Aorta (tissue), 5 donors: ENCODE measurements around the gene BRF1. TPM values are rescaled to one million over a fixed set of nuclear protein-coding genes. Genes with fewer than 3 reads are reported as not detected.

Experiments used
- ATAC-seq: fragments of 200-7000 bp; cut with Tn5 transposase; one replicate; pipeline ENCODE4 v1.9.1; 2022; ENCODE audit warnings: moderate library complexity; ENCODE audit not compliant: low FRiP score
- DNase-seq, 2 donors: peaks; one replicate each; pipeline ENCODE4 v3.0.0-alpha.2; 2020
- H3K27ac ChIP-seq, 2 donors: one replicate each; pipeline ENCODE4 v1.5.1; 2013; ENCODE audit warnings: low read length in 2 of 2, mild to moderate bottlenecking in 2 of 2, moderate library complexity in 2 of 2, control low read depth in 1 of 2, inconsistent platforms in 1 of 2, low read depth in 1 of 2
- H3K27me3 ChIP-seq, 2 donors: one replicate each; pipeline ENCODE4 v1.6.1; 2013; ENCODE audit warnings: control low read depth in 1 of 2, low read length in 1 of 2, mild to moderate bottlenecking in 1 of 2, moderate library complexity in 1 of 2; ENCODE audit not compliant: insufficient read depth in 2 of 2, control insufficient read depth in 1 of 2
- H3K36me3 ChIP-seq, 2 donors: one replicate each; pipeline ENCODE4 v1.6.1; 2013; ENCODE audit warnings: control low read depth in 1 of 2, low read length in 1 of 2, mild to moderate bottlenecking in 1 of 2; ENCODE audit not compliant: insufficient read depth in 2 of 2, control insufficient read depth in 1 of 2
- H3K4me1 ChIP-seq, 2 donors: one replicate each; pipeline ENCODE4 v1.6.1; 2013; ENCODE audit warnings: low read length in 2 of 2, control low read depth in 1 of 2, mild to moderate bottlenecking in 1 of 2, moderate library complexity in 1 of 2; ENCODE audit not compliant: insufficient read depth in 2 of 2, control insufficient read depth in 1 of 2
- H3K4me3 ChIP-seq, 2 donors: one replicate each; pipeline ENCODE4 v1.5.1; 2013; ENCODE audit warnings: low read length in 2 of 2, control low read depth in 1 of 2, mild to moderate bottlenecking in 1 of 2
- H3K9me3 ChIP-seq: one replicate; pipeline ENCODE4 v1.6.1; 2013; ENCODE audit warnings: mild to moderate bottlenecking, low read length; ENCODE audit not compliant: control insufficient read depth
- WGBS, 2 donors: extraction: QIAGEN DNeasy Blood & Tissue Kit; methylation state at CpG; one replicate each; pipeline ENCODE4 v1.1.7; 2013; 5-methylcytosine and 5-hydroxymethylcytosine counted together
- intact Hi-C, 2 donors: fragments of 100-400 bp; cut with DNase I; formaldehyde crosslinking; loops; one replicate each; pipeline versions ENCODE4 v1.14.2 to v1.15.0; 2022
- polyA plus RNA-seq, 2 donors: library from polyadenylated mRNA; stranded (reverse); fragments of 200-250 nt; gene quantifications; one replicate each; pipeline ENCODE4 v1.2.3, GENCODE V29; 2013
- total RNA-seq, 2 donors: library from RNA; stranded (reverse); fragmentation: NEBNext Ultra II Directional; extraction: Animal tissue kit (Norgen Biotek cat#: 25700); gene quantifications; one replicate each; pipeline ENCODE4 v1.2.1, GENCODE V29; 2021
- donor health status: healthy with polysubstance abuse.
- donor health status: Bipolar disorder and iron deficiency.
- donor health status: DM: no; HTN: no; CAD: no.
- donor health status: DM: no; HTN: no; CAD: no.
- donor health status: DM: yes; HTN: yes; CAD: no.

Gene BRF1
- total and polyA plus RNA-seq, 4 donors = 7.1 to 44.3 (median 29.6) TPM

DNA sequence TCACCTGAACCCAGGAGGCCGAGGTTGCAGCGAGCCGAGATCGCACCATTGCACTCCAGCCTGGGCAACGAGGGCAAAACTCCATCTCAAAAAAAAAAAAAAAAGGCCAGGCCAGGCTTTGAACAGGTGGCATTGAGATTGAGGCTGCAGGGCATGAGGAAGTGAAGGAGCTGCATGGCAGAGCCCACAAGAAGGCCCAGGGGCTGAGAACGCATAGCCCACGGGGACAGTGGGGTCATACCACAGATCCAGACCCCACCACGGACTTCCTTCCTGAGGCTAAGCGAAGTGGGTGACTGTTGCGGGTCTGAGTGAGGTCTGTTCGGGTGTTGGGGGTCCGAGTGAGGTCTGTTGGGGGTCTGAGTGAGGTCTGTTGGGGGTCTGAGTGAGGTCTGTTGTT lies 140.0 kb downstream of the BRF1 start:
- no peak for DNase-seq
- H3K27ac ChIP-seq = no peak overlapping the region
- no peak for ATAC-seq
- no peak overlapping the region for H3K4me3 ChIP-seq
- no peaks in the 10 kb centered on the region for H3K27me3 ChIP-seq
- no peaks in the 10 kb centered on the region for H3K4me1 ChIP-seq
- H3K9me3 ChIP-seq = no peaks in the 10 kb centered on the region
- intact Hi-C loops = no loop called here
- WGBS, 2 donors = 90 to 91% methylated on average over 12 of the region's 12 CpGs
- H3K36me3 ChIP-seq = no peaks in the 10 kb centered on the region

DNA sequence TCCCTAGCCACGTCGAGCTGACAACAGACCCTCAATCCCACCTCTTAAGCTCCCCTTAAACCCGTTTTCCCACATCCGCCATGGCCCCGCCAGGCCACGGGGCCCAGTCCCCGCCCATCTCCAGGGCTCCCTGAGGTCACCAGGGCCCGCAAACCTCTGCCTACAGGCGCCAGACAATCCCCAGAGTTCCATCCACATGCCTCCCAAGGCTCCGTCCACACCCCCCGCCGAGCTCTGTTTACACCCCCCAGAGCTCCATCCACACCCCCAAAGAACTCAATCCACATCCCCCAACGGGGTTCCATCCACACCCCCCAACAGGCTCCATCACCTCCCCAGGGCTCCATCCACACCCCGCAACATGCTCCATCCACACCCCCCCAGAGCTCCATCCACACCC lies 141.5 kb downstream of the BRF1 start:
- H3K9me3 ChIP-seq = no peaks in the 10 kb centered on the region

More for the DNA sequence above, 141.5 kb downstream of the BRF1 start:
- Histone ChIP-seq H3K27me3 (no peaks in the 10 kb centered on the region), H3K27ac (no peak overlapping the region), H3K4me3 (no peak overlapping the region), H3K36me3 (no peaks in the 10 kb centered on the region), H3K4me1 (no peaks in the 10 kb centered on the region)
- ATAC-seq (no peak), DNase-seq (no peak)
- 91 to 98% methylated on average over 14 of the region's 14 CpGs for WGBS, 2 donors
- intact Hi-C loops = no loop called here

Other genes starting within 250 kb of the BRF1 start
- gene GPR132, start 235.6 kb downstream of the BRF1 start, total RNA-seq = 1 to 10 TPM; 2.9 to 5.0 TPM
- gene GPR132, start 235.6 kb downstream of the BRF1 start, polyA plus RNA-seq = 1 to 10 TPM in 1 of 2 donors, not detected in 1; 1.0 TPM
- gene JAG2, start 132.2 kb downstream of the BRF1 start, total RNA-seq = 10 to 100 TPM; 15.0 to 32.1 TPM
- 1 to 10 TPM in 1 of 2 donors, under 1 TPM in 1; 0.13 to 1.1 TPM for gene JAG2, start 132.2 kb downstream of the BRF1 start, polyA plus RNA-seq
- 10 to 100 TPM; 13.3 to 29.9 TPM for gene NUDT14, start 119.7 kb downstream of the BRF1 start, total RNA-seq
- gene NUDT14, start 119.7 kb downstream of the BRF1 start, polyA plus RNA-seq = 10 to 100 TPM in 1 of 2 donors, 1 to 10 TPM in 1; 6.1 to 10.0 TPM
- 10 to 100 TPM; 39.1 to 40.4 TPM for gene BTBD6, start 52.5 kb downstream of the BRF1 start, total RNA-seq
- gene BTBD6, start 52.5 kb downstream of the BRF1 start, polyA plus RNA-seq = 10 to 100 TPM; 45.2 to 99.4 TPM
- 10 to 100 TPM; 71.3 to 98.5 TPM for gene PACS2, start 13.7 kb upstream of the BRF1 start, total RNA-seq
- 100 to 1,000 TPM in 1 of 2 donors, 10 to 100 TPM in 1; 17.2 to 140 TPM for gene PACS2, start 13.7 kb upstream of the BRF1 start, polyA plus RNA-seq
- gene TEX22, start 97.5 kb upstream of the BRF1 start, total RNA-seq = 1 to 10 TPM; 1.2 to 2.1 TPM
- under 1 TPM; 0.18 to 0.38 TPM for gene TEX22, start 97.5 kb upstream of the BRF1 start, polyA plus RNA-seq
- gene MTA1, start 118.8 kb upstream of the BRF1 start, total RNA-seq = 100 to 1,000 TPM in 1 of 2 donors, 10 to 100 TPM in 1; 71.5 to 111 TPM
- 10 to 100 TPM; 16.9 to 85.4 TPM for gene MTA1, start 118.8 kb upstream of the BRF1 start, polyA plus RNA-seq
- gene CRIP2, start 173.8 kb upstream of the BRF1 start, total RNA-seq = 100 to 1,000 TPM; 267 to 352 TPM
- gene CRIP2, start 173.8 kb upstream of the BRF1 start, polyA plus RNA-seq = 100 to 1,000 TPM; 432 to 698 TPM
- gene CRIP1, start 185.9 kb upstream of the BRF1 start, total RNA-seq = 100 to 1,000 TPM; 229 to 236 TPM
- gene CRIP1, start 185.9 kb upstream of the BRF1 start, polyA plus RNA-seq = 1,000 to 10,000 TPM in 1 of 2 donors, 100 to 1,000 TPM in 1; 740 to 1,123 TPM
- 10 to 100 TPM in 1 of 2 donors, 1 to 10 TPM in 1; 8.6 to 30.5 TPM for gene TEDC1, start 190.2 kb upstream of the BRF1 start, total RNA-seq
- 10 to 100 TPM in 1 of 2 donors, 1 to 10 TPM in 1; 9.6 to 33.8 TPM for gene TEDC1, start 190.2 kb upstream of the BRF1 start, polyA plus RNA-seq
- gene TMEM121, start 225.6 kb upstream of the BRF1 start, total RNA-seq = 1 to 10 TPM; 1.9 to 7.5 TPM
- 1 to 10 TPM in 1 of 2 donors, under 1 TPM in 1; 0.75 to 4.2 TPM for gene TMEM121, start 225.6 kb upstream of the BRF1 start, polyA plus RNA-seq